GM21360 (cell line): ENCODE results near the gene NEK5.
"Not testable (repeated sequence)": the region's sequence is repeated elsewhere in the genome, so short reads cannot be mapped to it uniquely, and the experiment has no call there.

ENCODE experiments used
- ATAC-seq: cut with Tn5 transposase; IDR thresholded peaks from one replicate; pipeline ENCODE4 v1.9.1; 2021; ENCODE audit warnings: mild to moderate bottlenecking, moderate library complexity; ENCODE audit not compliant: unreplicated experiment

NEK5 gene

DNA sequence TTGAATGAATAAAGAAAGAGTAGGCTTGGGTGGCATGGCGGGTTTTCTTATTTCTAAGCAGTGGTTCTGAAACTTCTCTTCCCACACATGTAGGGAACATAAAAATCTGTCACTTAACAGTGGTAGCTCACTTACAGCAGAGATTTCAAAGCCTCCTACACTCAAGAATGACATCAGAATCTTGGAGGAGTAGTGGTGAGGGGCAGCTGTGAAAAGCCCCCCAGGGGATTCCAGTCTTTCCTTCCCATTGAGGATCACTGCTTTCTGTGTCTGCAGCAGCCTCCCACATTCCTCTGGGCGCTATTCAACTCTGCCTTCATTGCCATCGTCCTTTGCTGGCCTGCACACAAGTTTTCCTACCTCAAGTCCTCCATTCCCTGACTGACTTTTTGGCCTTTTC is 8.6 kb upstream of the NEK5 start:
- no peak for ATAC-seq

DNA sequence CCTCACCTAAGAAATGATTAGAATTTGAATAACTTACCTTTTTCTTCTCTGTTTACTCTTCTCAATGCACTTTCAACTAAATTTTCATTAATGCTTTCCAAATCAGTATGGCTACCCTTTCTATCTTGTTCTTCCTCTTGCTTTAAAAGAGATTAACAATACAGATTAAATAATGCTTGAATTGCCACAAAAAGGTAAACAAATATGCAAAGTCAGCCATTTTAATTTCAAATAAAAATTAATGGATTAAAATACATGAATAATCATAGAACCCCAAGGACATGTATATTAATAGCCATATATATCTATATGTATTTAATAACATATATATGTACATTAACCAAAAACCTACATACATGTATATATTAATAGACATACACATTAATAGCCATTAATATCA is 7.9 kb upstream of the NEK5 start:
- ATAC-seq: no peak

DNA sequence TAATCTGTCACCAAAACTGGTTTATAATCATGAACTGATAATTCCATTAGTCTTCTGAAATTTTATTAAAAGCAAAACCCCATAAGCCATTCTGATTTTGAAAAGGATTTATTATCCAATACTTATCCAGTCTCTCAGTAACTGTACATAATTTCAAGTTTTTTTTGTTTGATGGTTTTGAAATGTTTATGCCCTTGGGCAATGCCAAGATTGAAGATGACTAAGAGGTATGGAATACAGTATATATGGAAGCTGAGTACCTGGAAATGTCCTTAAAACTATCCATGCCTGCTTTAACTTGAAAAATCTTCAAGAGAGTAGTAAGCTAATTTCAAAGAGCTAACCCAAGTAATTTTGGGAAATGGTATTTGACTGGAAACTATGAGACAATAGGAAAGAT is 1.8 kb upstream of the NEK5 start:
- no peak for ATAC-seq

DNA sequence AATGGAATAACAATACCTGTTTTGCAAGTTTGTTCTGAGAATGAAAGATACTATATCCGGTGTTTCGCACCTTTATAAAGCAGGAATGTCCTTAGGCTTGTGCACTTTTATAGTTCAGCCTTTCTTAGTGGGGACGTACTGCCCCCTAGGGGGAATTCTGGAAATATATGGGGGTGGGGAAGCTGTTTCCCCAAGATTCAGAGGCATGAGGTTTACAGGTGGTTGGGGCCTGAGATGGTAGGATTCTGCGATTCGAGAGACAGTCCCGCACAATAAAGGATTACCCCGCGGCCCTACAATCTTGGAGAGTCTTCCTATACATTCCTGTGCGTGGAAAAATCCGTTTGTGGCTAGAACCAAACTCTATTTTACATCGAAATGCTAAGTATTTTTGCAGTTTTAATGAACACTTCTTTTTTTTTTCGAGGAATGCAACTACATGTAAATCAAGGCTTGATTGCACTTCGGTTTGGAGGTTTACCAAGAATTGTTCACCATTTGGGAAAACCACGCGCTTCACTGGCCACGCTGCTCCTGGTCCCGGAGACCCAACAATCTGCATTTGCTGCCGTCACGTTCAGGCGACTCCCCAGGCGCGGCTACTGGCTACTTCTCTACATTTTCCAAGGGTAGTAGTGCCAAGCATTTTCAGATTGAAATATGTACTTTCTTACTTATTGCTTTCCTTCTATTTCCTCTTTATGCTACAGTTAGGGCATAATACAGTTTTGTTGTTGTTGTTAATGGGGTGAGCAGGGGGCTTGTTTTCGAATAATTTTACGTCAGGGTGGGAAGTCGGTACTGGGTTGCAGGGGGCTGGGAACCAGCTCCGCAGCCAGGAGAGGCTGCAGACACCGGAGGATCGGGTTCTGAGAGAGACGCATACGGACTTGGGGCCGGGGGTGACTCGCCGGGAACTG is 830 bp downstream of the NEK5 start:
- ATAC-seq: peak; percentile 16

DNA sequence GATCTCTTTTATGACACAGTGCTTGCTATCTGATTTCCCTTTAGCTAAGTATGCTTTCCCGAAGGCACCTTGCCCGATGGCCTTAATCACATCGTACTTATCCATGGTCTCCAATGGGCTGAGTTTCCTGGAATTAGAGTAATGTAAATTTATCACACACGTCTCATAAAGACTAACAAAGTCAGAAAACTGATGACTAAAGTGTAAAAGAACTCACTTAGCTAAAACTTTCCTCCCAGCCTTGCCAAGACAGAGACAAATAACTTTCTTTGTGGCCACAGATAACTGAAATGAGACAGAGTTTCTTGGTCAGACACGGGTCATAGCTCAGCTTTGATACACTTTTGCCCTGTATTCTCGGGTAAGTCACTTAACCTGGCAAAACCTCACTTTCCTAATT is 1.5 kb downstream of the NEK5 start:
- ATAC-seq: no peak

DNA sequence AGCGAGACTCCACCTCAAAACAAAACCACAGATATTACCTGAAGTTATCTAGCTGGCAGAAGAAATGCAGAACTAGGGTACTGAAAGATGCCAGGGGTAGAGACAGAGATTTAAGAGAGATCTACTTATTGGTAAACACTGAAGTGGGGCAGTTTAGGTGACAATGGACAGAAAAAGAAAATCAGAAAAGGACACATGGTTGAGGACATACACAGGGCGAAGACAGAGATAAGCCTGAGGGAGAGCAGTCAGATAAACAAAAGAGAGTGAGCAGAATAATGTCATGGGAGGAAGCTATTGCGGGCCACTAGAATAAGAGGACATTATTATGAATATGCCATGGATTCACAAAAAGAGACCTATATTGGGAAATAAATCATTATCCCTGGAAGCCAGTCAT is 3.3 kb downstream of the NEK5 start:
- no peak for ATAC-seq

DNA sequence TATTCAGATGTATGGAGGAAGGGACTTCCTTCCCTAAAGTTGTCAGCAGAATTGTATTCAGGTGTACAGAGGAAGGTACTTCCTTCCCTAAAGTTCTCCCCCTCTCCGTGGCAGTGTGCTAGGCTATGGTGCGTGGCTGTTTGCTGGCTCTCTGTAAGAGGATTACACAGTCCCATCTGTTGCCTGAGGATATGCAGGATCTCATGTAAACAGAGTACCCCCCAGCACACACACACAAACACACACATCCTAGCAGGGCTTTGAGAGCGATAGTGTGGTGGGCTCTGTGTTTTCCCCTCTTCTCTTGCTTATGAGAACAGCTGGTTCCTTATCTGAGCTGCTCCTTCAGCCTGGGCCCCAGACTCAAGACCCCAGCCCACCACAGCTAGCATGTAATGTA is 10.3 kb downstream of the NEK5 start:
- no peak for ATAC-seq

DNA sequence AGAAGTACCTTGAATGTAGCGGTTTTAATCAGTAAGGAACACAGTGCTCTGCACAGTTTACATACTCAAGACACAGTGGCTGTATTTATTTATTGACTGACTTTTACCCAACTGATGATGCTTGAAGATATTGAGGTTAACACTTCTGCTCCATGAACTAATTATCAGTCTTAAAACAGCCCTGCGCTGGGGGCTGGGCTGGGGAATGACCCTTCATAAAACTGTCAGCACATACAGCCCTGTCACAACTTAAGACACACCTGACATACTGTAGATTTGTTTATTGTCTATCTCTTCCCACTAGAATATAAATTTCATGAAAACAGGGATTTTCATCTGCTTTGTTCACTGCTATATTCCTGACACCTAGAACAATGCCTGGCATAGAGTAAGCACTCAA is 10.8 kb downstream of the NEK5 start:
- ATAC-seq: no peak

DNA sequence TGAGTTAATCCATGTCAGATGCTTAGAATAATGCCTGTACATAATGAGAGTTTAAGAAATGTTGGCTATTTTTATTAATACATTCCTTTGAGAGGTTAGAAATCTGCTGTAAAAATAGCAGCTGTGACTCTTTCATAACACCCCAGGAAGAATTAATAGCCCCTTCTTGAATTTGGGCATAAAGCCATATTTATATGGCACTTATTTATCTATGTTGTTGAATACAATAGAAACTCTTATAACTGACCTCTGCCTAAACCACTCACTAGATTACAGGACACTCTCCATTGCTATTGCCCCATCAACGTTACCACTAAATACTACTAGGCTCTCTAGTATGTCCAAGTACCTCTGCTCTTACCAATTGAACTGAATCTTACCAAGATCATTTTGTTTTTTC is 16.3 kb downstream of the NEK5 start:
- no peak for ATAC-seq

DNA sequence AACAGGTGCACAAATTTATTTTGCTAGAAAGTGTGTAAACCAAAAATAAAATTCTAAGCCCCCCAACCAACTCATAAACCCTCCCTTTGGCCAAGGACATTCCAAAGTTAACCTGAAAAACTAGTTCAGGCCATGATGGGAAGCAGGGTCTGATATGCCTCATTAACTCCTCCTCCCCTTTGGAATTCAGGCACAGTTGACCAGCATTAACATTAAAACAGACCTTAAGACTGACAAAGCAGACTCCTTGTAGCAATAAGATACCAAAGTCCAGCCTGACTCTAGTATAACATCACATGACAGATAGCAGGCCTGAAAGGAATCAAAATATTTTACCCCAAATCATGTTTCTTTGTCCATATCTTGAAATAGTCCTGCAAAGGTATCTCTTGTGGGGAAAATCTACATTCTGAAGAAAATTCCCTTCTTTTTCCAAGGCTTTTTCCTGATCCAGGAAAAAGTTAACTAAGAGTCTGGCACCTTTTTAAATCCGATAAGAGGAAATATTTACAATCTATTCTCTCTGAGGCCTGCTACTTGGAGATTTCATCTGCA is 19.7 kb downstream of the NEK5 start:
- no peak for ATAC-seq

DNA sequence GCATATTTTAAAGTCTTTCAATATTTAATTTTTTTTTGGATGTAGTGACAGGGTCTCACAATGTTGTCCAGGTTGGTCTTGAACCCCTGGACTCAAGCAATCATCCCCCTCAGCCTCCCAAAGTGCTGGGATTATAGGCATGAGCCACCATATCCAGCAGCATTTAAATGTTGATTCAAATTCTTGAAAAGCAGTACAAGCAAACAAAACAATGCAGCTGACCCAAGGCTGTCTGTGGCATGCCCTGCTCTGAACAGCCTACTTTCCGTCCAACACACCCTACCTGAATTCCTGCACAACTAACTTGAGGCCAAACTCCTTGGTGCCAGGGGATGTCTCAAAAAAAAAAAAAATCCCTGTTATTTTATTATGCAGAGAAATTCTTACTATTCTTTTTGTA is 23.0 kb downstream of the NEK5 start:
- ATAC-seq: no peak

DNA sequence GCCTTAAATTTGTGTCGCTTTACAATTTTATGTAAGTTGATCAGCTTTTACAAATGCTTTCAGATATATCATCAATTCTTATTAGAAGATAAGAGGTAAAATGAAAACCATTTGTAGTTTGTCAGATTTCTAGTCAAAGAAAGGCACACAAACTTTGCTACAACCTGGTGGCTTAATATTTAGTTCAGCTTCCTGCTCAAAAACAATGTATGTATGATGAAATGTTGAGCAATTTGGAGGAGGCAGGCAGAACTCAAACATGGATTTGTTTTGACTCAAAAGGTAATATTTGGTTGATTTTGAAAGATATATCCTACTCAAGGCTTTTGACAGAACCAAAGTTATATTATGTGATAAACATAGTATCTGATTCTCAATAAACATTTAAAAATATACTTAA is 24.2 kb downstream of the NEK5 start:
- no peak for ATAC-seq

DNA sequence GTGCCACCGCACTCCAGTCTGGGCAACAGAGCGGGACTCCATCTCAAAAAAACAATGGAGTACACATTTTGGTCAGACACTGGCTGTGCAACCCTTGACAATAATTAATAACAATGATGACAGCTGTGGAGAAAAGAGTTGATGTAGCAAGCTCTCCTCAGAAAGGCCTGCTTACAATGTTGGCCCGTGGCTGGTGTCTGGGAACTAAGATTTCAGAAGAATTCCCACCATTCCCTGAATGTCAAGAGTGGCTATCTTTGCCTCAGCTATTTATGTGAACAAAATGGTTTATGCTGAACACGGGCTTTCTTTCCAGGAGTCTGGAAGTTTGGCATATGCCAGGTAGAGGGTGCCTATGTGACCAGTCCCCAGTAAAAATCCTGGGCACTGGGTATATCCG is 25.5 kb downstream of the NEK5 start:
- no peak for ATAC-seq

DNA sequence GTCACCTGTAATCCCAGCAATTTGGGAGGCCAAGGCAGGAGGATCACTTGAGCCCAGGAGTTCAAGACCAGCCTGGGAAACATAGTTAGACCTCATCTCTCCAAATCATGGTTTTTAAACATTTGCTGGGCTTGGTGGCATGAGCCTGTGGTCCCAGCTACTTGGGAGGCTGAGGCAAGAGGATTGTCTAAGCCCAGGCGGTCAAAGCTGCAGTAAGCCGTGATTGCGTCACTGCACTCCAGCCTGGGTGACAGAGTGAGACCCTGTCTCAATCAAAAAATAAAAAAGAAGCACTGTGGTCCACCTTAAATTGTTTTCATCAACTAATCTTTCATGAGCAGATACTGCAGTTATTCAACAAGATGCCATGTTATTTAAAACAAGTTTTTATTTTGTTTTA is 26.4 kb downstream of the NEK5 start:
- ATAC-seq: not testable (repeated sequence)

DNA sequence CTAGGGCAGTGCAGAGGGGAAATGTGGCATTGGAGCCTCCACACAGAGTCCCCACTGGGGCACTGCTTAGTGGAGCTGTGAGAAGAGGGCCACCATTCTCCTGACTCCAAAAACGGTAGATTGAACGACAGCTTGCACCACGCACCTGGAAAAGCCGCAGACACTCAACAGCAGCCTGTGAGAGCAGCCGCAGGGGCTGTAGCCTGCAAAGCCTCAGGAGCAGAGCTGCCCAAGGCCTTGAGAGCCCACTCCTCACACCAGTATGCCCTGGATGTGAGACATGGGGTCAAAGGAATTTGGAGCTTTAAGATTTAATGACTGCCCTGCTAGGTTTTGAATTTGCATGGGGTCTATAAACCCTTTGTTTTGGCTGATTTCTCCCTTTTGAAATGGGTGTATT is 31.7 kb downstream of the NEK5 start:
- no peak for ATAC-seq

DNA sequence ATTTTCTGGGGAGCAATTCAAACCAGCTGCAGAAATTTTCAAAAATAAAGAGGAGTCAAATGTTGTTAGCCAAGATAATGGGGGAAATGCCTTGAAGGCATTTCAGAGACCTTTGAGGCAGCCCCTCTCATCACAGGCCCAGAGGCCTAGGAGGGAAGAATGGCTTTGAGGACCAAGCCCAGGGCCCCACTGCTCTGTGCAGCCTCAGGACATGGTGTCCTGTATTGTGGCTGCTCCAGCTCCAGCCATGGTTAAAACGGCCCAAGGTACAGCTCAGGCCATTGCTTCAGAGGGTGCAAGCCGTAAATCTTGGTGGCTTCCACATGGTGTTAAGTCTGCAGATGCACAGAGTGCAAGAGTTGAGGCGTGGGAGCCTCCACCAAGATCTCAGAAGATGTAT is 32.1 kb downstream of the NEK5 start:
- no peak for ATAC-seq

DNA sequence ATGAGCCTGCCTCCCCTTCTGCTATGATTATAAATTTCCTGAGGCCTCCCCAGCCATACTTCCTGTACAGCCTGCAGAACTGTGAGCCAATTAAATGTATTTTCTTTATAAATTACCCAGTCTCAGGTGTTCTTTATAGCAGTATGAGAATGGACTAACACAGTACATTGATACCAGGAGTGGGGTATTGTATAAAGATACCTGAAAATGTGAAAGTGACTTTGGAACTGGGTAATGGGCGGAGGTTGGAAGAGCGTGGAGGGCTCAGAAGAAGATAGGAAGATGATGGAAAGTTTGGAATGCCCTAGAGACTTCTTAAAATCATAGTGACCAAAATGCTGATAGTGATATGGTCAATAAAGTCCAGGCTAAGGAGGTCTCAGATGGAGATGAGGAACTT is 32.8 kb downstream of the NEK5 start:
- ATAC-seq: no peak

DNA sequence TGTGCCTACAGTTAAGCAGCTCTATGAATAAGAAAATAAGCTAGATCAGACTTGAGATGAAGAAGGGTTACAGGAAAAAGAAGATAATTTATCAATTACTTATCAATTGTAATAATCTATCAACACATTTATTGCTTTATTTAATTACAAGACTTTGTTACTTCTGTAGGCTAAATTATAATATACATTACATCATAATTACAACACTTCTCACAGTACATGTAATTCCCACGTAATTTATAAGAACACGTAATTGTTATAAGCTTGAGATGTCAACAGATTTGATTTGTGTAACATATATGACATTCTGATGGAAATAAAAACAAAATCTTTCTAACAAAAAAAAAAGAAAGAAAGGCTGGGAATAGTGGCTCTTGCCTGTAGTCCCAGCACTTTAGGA is 36.8 kb downstream of the NEK5 start:
- no peak for ATAC-seq

DNA sequence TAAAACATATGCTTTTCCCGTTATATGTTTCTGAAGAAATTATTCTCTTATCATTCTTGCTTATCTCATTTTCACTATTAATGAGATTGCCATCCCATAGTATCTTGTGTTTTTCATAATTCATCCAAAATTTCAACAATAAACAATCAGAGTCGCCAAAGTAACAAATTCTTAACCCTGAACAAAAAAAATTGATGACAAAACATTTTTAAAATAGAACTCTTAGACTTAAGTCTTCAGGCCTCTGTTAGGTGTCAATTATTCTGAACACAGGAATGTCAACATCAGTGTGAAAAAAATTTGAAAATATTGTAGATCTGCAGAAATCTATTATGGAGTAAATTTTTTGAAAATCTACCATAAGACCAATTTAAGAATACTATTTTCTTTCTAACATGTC is 37.4 kb downstream of the NEK5 start:
- no peak for ATAC-seq

DNA sequence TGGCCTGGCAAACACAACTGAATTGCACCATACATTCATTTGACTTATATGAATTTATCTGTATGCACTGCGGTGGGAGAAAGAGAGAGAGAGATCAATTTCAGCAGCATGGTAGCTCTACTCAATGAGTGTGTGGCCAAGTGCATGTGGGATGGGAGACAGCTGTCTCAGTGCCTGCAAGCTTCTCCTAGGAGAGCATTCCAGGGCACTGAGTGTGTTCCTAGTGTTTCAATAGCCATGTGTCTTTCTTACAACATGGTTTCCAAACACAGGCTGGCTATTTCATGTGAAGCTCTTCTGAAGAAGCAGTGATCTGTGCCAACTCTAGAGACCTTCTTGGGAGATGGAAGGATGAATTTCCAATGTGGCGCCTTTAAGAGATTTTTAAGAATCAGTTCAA is 43.5 kb downstream of the NEK5 start:
- no peak for ATAC-seq

DNA sequence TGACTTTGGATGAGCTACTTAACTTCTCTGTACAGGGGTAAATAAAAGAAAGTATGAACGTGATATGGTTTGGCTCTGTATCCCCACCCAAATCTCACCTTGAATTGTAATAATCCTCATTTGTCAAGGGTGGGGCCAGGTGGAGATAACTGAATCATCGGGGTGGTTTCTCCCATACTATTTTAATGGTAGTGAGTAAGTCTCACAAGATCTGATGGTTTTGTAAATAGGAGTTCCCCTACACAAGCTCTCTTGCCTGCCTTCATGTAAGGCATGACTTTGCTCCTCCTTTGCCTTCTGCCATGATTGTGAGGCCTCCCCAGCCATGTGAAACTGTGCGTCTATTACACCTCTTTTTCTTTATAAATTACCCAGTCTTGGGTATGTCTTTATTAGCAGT is 43.9 kb downstream of the NEK5 start:
- ATAC-seq: not testable (repeated sequence)

DNA sequence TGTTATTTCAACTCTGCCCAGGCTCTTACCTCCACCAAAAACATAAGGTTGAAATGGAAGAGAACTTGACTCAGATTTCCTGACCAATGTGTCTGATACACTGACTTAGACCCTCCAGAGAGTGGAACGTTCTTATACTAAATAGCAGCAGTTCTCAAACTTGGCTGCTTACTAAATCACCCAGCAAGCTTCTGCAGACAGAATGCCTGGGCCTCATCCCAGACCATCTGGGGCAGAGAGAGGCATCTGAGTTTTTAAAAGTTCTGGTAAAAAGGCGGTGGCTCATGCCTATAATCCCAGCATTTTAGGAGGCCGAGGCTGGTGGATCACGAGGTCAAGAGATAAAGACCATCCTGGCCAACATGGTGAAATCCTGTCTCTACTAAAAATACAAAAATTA is 46.3 kb downstream of the NEK5 start:
- ATAC-seq: no peak

DNA sequence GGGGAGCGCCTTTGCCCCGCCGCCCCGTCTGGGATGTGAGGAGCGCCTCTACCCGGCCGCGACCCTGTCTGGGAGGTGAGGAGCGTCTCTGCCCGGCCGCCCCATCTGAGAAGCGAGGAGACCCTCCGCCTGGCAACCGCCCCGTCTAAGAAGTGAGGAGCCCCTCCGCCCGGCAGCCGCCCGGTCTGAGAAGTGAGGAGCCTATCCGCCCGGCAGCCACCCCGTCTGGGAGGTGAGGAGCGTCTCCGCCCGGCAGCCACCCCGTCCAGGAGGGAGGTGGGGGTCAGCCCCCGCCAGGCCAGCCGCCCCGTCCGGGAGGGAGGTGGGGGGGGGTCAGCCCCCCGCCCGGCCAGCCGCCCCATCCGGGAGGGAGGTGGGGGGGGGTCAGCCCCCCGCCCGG is 49.0 kb downstream of the NEK5 start:
- ATAC-seq: not testable (repeated sequence)
